Superior temporal gyrus (tissue), 1 donor: ENCODE data around the gene CLEC4A.
"Not testable (repeated sequence)": the region's sequence is repeated elsewhere in the genome, so short reads cannot be mapped to it uniquely, and the experiment has no call there.

ENCODE experiments used
- DNase-seq: peaks from one replicate; pipeline ENCODE4 v3.0.0-alpha.2; 2016; ENCODE audit errors: extremely low spot score

Gene CLEC4A

DNA sequence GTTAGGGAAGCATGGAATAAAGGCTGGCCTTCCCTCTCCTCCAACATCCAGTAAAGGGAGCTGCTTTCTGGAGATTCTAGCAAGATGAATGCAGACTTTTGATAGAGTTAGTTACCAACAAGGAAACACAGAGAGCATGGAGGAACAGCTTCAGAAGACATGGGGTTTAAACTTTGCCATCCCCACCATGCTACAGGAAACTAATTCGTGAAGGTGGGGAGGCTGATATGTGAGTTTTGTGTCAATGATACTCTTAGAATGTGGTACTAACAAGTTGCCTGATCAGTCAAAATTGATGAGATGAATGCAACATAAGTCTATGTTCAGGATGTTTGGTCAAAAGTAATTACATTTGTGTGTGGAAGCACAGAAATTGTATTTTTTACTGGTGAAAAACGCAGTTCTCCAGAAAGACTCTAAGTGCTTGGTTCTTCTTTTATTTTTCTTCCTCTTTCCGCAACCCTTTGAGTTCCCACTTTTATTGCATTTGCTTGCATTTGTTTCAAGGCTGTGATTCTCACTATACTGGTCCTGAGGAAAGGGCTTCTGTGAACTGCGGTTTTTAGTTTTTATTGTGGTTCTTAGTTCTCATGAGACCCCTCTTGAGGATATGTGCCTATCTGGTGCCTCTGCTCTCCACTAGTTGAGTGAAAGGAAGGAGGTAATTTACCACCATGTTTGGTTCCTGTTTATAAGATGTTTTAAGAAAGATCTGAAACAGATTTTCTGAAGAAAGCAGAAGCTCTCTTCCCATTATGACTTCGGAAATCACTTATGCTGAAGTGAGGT lies at the start of gene CLEC4A:
Gene CLEC4A, plus strand, starts transcription at position 494 of the 789 bp plus-strand sequence. Its CDS starts 262 bp downstream, at position 756.
- no peak for DNase-seq

GRCh38 chr12:8075935-8076334 lies 47.5 kb upstream of the CLEC4A start:
- no peak for DNase-seq

- DNase-seq: no peak
Observed at GRCh38 chr12:8076366-8076765, 47.1 kb upstream of the CLEC4A start.

- DNase-seq: no peak
Observed at GRCh38 chr12:8077207-8077606, 46.2 kb upstream of the CLEC4A start.

DNA sequence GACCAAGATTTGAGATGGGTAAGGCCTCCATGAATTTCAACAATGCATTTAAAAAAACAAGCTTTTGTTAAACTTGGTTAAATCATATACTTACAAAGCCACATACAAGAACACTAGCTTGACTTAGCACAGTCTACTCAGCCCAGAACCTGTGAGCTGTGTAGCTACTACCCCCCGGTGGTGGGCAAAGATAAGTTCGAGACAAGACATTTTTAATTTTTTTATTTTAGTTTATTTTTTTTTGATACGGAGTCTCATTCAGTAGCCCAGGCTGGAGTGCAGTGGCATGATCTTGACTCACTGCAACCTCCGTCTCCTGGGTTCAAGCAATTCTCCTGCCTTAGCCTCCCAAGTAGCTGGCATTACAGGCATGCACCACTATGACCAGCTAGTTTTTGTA lies 45.0 kb upstream of the CLEC4A start:
- DNase-seq: peak; percentile 33

- no peak for DNase-seq
Observed at GRCh38 chr12:8078916-8079315, 44.5 kb upstream of the CLEC4A start.

DNA sequence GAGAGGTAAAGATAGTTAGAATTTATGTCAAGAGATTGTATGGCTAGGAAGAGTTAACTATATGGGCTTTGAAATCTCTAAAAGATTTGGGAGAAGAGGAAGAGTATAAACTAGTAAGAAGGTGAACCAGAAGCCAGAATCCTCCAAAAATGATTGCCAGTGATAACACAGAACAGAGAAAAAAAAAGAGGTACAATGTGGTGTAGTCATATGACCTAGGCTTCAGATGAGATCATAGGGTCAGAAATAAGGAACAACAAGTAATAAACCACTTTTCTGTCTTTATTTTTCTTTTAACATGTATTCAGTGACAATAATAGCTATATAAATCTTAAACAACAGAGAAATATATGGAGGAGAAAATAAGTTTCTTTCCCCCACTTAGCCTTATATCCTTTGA lies 43.3 kb upstream of the CLEC4A start:
- no peak for DNase-seq

GRCh38 chr12:8081251-8081920 lies 42.0 kb upstream of the CLEC4A start:
- no peak for DNase-seq

GRCh38 chr12:8082808-8083100 lies 40.7 kb upstream of the CLEC4A start:
- no peak for DNase-seq

DNA sequence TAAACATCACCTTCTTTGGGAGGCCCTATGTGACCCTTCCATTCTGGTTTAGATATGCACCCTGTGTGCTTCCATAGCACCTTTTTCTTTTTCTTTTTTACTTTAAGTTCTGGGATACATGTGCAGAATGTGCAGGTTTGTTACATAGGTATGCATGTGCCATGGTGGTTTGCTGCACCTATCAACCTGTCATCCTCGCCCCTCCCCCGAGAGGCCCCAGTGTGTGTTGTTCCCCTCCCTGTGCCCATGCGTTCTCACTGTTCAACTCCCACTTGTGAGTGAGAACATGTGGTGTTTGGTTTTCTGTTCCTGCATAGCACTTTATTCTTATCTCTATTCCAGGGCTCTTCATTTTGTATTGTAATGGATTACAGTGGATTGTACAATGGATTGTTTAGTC lies 39.1 kb upstream of the CLEC4A start:
- DNase-seq: not testable (repeated sequence)

DNA sequence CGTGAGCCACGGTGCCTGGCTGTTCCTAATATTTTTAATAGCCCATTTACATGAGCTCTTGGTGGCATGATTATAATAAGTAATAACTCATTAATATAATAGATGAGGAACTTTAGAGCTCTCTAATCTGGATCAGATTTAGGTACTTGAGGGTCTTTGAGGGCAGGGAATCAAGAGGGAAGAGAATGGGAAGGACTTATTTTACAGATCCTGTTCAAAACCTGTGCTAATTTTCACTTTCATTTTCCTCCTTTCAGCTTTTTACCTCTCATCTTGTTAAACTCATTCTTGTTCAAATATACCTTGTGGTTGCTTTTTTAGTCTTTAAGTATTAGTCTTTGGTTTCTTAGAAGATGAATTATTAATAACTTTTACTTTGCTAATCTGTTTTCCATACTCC lies 35.8 kb upstream of the CLEC4A start:
- no peak for DNase-seq

GRCh38 chr12:8088574-8088973 lies 34.8 kb upstream of the CLEC4A start:
- no peak for DNase-seq

- not testable (repeated sequence) for DNase-seq
Observed at GRCh38 chr12:8089277-8089676, 34.1 kb upstream of the CLEC4A start.

GRCh38 chr12:8089716-8090115 lies 33.7 kb upstream of the CLEC4A start:
- DNase-seq: no peak

DNA sequence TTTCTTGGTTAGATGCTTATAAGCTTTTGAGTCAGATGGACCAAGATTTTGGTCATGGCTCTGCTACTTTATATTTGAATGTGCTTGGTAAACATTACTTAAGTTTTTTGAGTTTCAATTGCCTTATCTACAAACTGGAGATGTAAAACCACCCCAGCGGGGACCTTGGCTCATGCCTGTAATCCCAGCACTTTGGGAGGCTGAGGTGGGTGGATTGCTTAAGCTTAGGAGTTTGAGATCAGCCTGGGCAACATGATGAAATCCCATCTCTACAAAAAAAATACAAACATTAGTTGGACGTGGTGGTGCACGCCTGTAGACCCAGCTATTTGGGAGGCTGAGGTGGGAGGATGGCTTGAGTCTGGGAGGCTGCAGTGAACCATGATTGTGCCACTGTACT lies 30.1 kb upstream of the CLEC4A start:
- DNase-seq: no peak

- no peak for DNase-seq
Observed at GRCh38 chr12:8096281-8096915, 27.0 kb upstream of the CLEC4A start.

DNA sequence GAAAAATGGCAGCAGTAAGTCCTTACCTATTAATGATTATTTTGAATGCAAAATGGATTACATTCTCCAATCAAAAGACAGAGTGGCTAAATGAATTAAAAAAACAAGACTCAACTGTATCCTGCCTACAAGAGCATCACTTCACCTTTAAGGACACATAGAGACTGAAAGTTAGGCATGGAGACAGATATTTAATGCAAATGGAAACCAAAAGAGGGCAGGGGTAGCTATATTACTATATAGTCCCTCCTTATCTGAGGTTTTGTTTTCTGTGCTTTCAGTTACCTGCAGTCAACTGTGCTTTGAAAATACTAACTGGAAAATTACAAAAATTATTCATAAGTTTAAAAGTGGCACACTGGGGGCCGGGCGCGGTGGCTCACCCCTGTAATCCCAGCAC lies 24.2 kb upstream of the CLEC4A start:
- DNase-seq: no peak

- peak; percentile 92 for DNase-seq
Observed at GRCh38 chr12:8108808-8109398, 14.5 kb upstream of the CLEC4A start.

- not testable (repeated sequence) for DNase-seq
Observed at GRCh38 chr12:8113117-8113516, 10.3 kb upstream of the CLEC4A start.

DNA sequence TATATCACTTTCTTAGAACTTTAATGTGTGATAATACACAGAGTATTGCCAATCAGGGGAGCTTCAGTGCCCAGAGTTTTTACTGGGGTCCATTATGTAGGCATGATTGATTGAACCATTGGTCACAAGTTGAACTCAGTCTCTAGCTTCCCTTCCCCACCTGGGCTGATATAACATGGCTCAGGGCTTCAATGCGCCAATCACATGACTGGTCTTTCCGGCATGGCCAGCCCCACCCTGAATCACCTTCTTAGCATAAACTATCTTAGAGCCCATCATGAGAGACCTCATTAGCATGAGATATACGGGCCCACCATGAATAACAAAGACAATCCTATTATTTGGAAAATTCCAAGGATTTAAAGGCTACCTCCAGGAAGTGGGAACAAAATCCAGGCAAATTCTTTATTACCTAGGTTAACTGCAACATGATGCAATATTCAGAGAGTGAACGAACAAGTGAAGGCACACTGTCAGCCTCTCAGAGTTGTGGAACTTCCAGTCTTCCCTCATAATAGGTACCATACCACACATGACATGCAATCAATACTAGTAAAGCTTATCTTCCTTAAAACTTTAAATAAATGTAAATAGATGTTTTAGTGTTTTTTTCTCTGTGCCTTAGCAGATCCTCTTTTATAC lies 3.2 kb upstream of the CLEC4A start:
- DNase-seq: no peak

- DNase-seq: no peak
Observed at GRCh38 chr12:8127138-8127537, 3.7 kb downstream of the CLEC4A start.
